HepG2 (cell line): ENCODE data around the gene NPHP4.

Experiments used
- ELF1 ChIP-seq: sonication (generic); formaldehyde crosslinking; IDR thresholded peaks from 2 replicates; pipeline ENCODE4 v1.4.0; 2020; ENCODE audit warnings: missing genetic modification reagents
- POLR2AphosphoS5 ChIP-seq: IDR thresholded peaks from 2 replicates; pipeline ENCODE4 v1.6.1; 2012; ENCODE audit warnings: low read depth, low read length

DNA sequence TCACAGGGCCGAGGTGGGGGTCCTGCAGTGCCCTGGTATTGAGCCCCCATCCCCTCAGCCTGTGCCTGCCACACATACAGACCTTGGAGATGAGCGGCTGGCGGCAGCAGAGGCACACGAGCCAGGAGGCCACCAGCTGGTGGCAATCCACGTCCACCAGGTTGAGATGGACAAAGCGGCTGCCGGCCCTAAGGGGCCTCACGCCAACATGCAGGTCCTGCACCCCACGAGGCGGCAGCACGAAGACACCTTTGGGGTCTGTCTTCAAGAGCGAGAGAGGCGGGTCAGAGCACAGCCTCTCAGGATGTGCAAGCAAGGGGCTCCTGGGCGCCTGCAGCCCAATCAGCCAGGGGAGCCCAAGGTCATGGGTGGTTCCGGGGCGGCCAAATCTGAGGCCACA, 128.0 kb downstream of the NPHP4 start:
- no peak for TF ChIP-seq POLR2AphosphoS5
- TF ChIP-seq ELF1 (CRISPR knock-in tag): no peak
